Natural killer cell (primary cell): ENCODE results near the gene FASTK. TPM values are rescaled to one million over a fixed set of nuclear protein-coding genes. Genes with fewer than 3 reads are reported as not detected.

Source experiments
- ATAC-seq, 3 donors: fragments of 150-1000 bp in 2 of 3; fragments of 200-7000 bp in 1 of 3; cut with Tn5 transposase; 1 replicate in 1 of 3; 2 replicates in 2 of 3; pipeline ENCODE4 v1.10.0; 2021; ENCODE audit warnings: mild to moderate bottlenecking in 2 of 3, moderate library complexity in 2 of 3
- DNase-seq, 2 donors: peaks; one replicate each; pipeline versions ENCODE4 v3.0.0 to v3.0.0-alpha.2; 2013 to 2021; ENCODE audit warnings: mixed read lengths in 1 of 2
- H3K27ac ChIP-seq: one replicate; pipeline ENCODE4 v1.5.1; 2013; ENCODE audit warnings: mild to moderate bottlenecking, low read length
- H3K27me3 ChIP-seq: one replicate; pipeline ENCODE4 v1.6.1; 2013; ENCODE audit warnings: low read length; ENCODE audit not compliant: control insufficient read depth, insufficient read depth
- H3K36me3 ChIP-seq: one replicate; pipeline ENCODE4 v1.6.1; 2013; ENCODE audit warnings: low read length; ENCODE audit not compliant: control insufficient read depth, insufficient read depth
- H3K4me1 ChIP-seq: one replicate; pipeline ENCODE4 v1.6.1; 2013; ENCODE audit warnings: low read length; ENCODE audit not compliant: control insufficient read depth, insufficient read depth
- H3K4me3 ChIP-seq: one replicate; pipeline ENCODE4 v1.5.1; 2013; ENCODE audit warnings: low read length
- H3K9me3 ChIP-seq: one replicate; pipeline ENCODE4 v1.6.1; 2013; ENCODE audit warnings: low read length; ENCODE audit not compliant: control insufficient read depth, insufficient read depth
- H3K27ac Mint-ChIP-seq, 2 donors: one replicate each; pipeline ENCODE4 v1.8.0; 2022; ENCODE audit warnings: mild to moderate bottlenecking in 2 of 2, mixed read lengths in 2 of 2, moderate library complexity in 1 of 2
- H3K27me3 Mint-ChIP-seq, 2 donors: one replicate each; pipeline ENCODE4 v1.8.0; 2022; ENCODE audit warnings: low read depth in 2 of 2, mixed read lengths in 2 of 2
- H3K36me3 Mint-ChIP-seq: one replicate; pipeline ENCODE4 v1.8.0; 2022; ENCODE audit warnings: mixed read lengths
- H3K4me1 Mint-ChIP-seq, 2 donors: one replicate each; pipeline ENCODE4 v1.8.0; 2022; ENCODE audit warnings: mixed read lengths in 2 of 2
- H3K4me3 Mint-ChIP-seq: one replicate; pipeline ENCODE4 v1.8.0; 2022; ENCODE audit warnings: mild to moderate bottlenecking, moderate library complexity, mixed read lengths
- H3K9me3 Mint-ChIP-seq, 2 donors: one replicate each; pipeline ENCODE4 v1.8.0; 2022; ENCODE audit warnings: mixed read lengths in 2 of 2
- CTCF ChIP-seq: fragments of 200-600 bp; IDR thresholded peaks from one replicate; pipeline ENCODE4 v1.8.0; 2022; ENCODE audit warnings: antibody characterized with exemption
- WGBS: methylation state at CpG from one replicate; pipeline ENCODE4 v1.1.7; 2013; ENCODE audit warnings: missing lambda C conversion rate; ENCODE audit not compliant: insufficient coverage; 5-methylcytosine and 5-hydroxymethylcytosine counted together
- intact Hi-C: fragments of 100-400 bp; cut with micrococcal nuclease; formaldehyde crosslinking; loops from one replicate; pipeline ENCODE4 v1.14.2; 2022
- total RNA-seq, 4 donors: library from RNA; stranded (reverse); fragments of 120-200 nt in 1 of 4; gene quantifications; one replicate each; pipeline versions ENCODE4 v1.2.3 to v1.2.4, GENCODE V29; 2013 to 2022

The FASTK gene
- total RNA-seq, 3 donors from 2014 or later (not counting 1 experiment from before 2014, with no cell fraction given), result 72.8 to 89.4 (median 85.2) TPM

DNA sequence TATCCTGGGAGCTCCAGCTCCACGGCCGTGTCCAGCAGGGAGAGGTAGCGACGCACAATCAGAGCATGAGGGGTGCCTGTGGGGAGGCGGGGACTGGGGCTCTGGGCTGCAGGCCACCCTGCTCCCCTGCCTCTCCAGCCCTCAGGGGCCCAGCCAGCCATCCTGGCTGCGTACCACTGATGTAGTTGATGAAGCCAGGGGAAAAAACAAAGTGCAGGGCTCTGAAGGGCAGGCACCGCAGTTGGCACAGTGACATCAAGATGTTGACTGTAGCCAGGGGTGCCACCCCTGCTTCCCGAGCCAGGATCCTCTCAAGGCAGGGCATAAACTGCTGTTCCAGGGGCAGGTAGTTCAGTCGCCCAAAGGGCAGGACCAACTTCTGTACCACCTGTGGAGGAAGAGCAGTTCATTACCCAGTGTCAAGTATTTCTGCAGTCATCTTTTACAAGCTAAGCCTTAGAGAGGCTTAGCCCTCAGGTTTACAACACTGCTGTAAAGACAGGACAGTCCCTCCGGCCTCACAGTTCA lies 2.8 kb downstream of the FASTK start:
- peaks cover 9 to 31% of the 10 kb centered on the region in 2 donors for H3K4me1 Mint-ChIP-seq
- no peak overlapping the region for H3K4me3 ChIP-seq
- no peak overlapping the region for H3K27ac ChIP-seq
- H3K27me3 Mint-ChIP-seq, result no peaks in the 10 kb centered on the region
- no peaks in the 10 kb centered on the region for H3K36me3 Mint-ChIP-seq
- no peaks in the 10 kb centered on the region for H3K9me3 Mint-ChIP-seq
- peak overlapping the region; percentile 67 for H3K4me3 Mint-ChIP-seq
- no peaks in the 10 kb centered on the region for H3K27me3 ChIP-seq
- peaks cover 33% of the 10 kb centered on the region for H3K36me3 ChIP-seq
- DNase-seq, result no peak
- WGBS, result 92% methylated on average over 10 of the region's 10 CpGs
- no peaks in the 10 kb centered on the region for H3K9me3 ChIP-seq
- TF ChIP-seq CTCF, result no peak
- H3K27ac Mint-ChIP-seq, result peak overlapping the region in 1 of 2 donors; percentile 34
- no peak for ATAC-seq
- intact Hi-C loops, result no loop called here
- H3K4me1 ChIP-seq, result peaks cover 30% of the 10 kb centered on the region

- DNase-seq (peak in 1 of 2 donors; percentile 31), ATAC-seq (no peak)
- no peaks in the 10 kb centered on the region for H3K9me3 ChIP-seq
- Mint-ChIP-seq H3K4me1 (peaks cover 5 to 24% of the 10 kb centered on the region in 2 donors), H3K4me3 (no peak overlapping the region), H3K9me3 (no peaks in the 10 kb centered on the region), H3K36me3 (no peaks in the 10 kb centered on the region), H3K27ac (no peak overlapping the region), H3K27me3 (no peaks in the 10 kb centered on the region)
- no peak overlapping the region for H3K4me3 ChIP-seq
- H3K4me1 ChIP-seq, result peaks cover 23% of the 10 kb centered on the region
- H3K27me3 ChIP-seq, result no peaks in the 10 kb centered on the region
- intact Hi-C loops, result no loop called here
- no peak overlapping the region for H3K27ac ChIP-seq
- peaks cover 33% of the 10 kb centered on the region for H3K36me3 ChIP-seq
- WGBS, result 94% methylated on average over 33 of the region's 33 CpGs
- TF ChIP-seq CTCF, result no peak
These were observed 3.5 kb downstream of the FASTK start for GRCh38 chr7:151076863-151077704.

- Histone ChIP-seq H3K4me1 (peaks cover 14% of the 10 kb centered on the region), H3K27ac (no peak overlapping the region), H3K27me3 (no peaks in the 10 kb centered on the region), H3K4me3 (no peak overlapping the region), H3K36me3 (peaks cover 41% of the 10 kb centered on the region), H3K9me3 (no peaks in the 10 kb centered on the region)
- 89% methylated on average over 17 of the region's 22 CpGs for WGBS
- ATAC-seq (no peak), DNase-seq (no peak)
- Mint-ChIP-seq H3K4me3 (no peak overlapping the region), H3K4me1 (peaks cover 5 to 18% of the 10 kb centered on the region in 2 donors), H3K27me3 (no peaks in the 10 kb centered on the region), H3K27ac (no peak overlapping the region), H3K36me3 (no peaks in the 10 kb centered on the region), H3K9me3 (no peaks in the 10 kb centered on the region)
- TF ChIP-seq CTCF, result no peak
- intact Hi-C loops, result no loop called here
These were observed 4.6 kb downstream of the FASTK start for GRCh38 chr7:151075978-151076426.
